DOHH2 (cell line): ENCODE data around the gene LRRC46.

Experiments
- EZH2phosphoT487 ChIP-seq: fragments of 200-600 bp; sonication (generic); IDR thresholded peaks from 2 replicates; pipeline ENCODE4 v1.6.1; 2017; ENCODE audit warnings: borderline replicate concordance, mild to moderate bottlenecking, antibody characterized with exemption, low read length, moderate library complexity, mixed read lengths
- TF ChIP-seq, protein P1 (sequence below): fragments of 200-600 bp; sonication (generic); IDR thresholded peaks from one replicate; pipeline ENCODE4 v1.5.1; 2014; ENCODE audit warnings: antibody characterized with exemption, mild to moderate bottlenecking, low read depth, low read length; ENCODE audit not compliant: poor library complexity, severe bottlenecking

DNA sequence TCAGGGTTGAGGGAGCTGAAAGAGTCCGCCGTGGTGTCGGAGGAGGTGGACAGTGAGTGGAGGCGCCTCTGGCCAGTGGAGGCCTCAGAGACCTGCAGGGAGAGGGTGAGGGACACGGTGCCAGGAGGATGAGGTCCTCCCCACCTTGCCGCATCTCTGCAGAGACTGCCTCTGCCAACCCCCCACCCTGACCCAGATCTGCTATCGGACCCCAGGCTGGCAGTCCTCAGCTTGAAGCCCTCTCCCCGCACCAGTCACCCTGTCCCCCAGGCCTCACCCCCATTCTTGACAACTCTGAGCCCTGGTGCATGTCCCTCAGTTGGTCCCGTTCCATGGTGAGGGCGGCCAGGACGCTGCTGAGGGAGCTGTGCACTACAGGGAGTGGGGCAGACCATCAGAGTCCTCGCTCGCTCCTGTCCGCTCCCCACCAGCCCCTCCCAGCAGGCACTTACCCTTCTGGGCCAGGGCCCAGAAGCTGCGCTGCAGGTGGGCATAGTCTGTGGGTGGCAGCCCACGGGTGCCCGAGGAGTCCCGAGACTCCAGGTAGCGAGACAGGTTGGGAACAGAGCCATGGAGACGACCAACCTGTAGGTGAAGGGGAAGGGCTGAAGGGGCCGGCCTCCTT lies 15.2 kb upstream of the LRRC46 start:
- TF ChIP-seq, protein P1, sequence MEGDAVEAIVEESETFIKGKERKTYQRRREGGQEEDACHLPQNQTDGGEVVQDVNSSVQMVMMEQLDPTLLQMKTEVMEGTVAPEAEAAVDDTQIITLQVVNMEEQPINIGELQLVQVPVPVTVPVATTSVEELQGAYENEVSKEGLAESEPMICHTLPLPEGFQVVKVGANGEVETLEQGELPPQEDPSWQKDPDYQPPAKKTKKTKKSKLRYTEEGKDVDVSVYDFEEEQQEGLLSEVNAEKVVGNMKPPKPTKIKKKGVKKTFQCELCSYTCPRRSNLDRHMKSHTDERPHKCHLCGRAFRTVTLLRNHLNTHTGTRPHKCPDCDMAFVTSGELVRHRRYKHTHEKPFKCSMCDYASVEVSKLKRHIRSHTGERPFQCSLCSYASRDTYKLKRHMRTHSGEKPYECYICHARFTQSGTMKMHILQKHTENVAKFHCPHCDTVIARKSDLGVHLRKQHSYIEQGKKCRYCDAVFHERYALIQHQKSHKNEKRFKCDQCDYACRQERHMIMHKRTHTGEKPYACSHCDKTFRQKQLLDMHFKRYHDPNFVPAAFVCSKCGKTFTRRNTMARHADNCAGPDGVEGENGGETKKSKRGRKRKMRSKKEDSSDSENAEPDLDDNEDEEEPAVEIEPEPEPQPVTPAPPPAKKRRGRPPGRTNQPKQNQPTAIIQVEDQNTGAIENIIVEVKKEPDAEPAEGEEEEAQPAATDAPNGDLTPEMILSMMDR: no peak
- no peak for TF ChIP-seq EZH2phosphoT487
